Common myeloid progenitor, CD34-positive (primary cell): ENCODE results near the gene TFDP1.

Experiments
- CTCF ChIA-PET: fragments of 350-600 bp; sonication (Branson Sonifier 250); formaldehyde crosslinking; loops from one replicate; lab custom pipeline; 2021; ENCODE audit warnings: antibody characterized with exemption; lab: Charles Lee
- POLR2A ChIA-PET: fragments of 350-600 bp; sonication (Branson Sonifier 250); formaldehyde crosslinking; loops from one replicate; lab custom pipeline; 2021; ENCODE audit warnings: antibody characterized with exemption; lab: Charles Lee
- DNase-seq, 3 donors: peaks; one replicate each; pipeline versions ENCODE4 v3.0.0 to v3.0.0-alpha.2; 2013
- H3K27ac ChIP-seq, 2 experiments: 1 replicate in 1 of 2; 2 replicates in 1 of 2; pipeline ENCODE4 v1.7.0; 2013; ENCODE audit warnings: inconsistent platforms in 2 of 2, low read length in 2 of 2, mild to moderate bottlenecking in 2 of 2, low read depth in 1 of 2, moderate library complexity in 1 of 2; ENCODE audit not compliant: severe bottlenecking in 2 of 2, insufficient read depth in 1 of 2, poor library complexity in 1 of 2
- H3K27me3 ChIP-seq, 5 experiments: replicated peaks in 2 of 5; 1 replicate in 3 of 5; 2 replicates in 2 of 5; pipeline versions ENCODE4 v1.6.1 to v1.7.0; 2013; ENCODE audit warnings: low read length in 4 of 5, mild to moderate bottlenecking in 2 of 5, moderate library complexity in 2 of 5, inconsistent platforms in 1 of 5; ENCODE audit not compliant: insufficient read depth in 5 of 5, control insufficient read depth in 4 of 5
- H3K36me3 ChIP-seq, 4 experiments: 1 replicate in 2 of 4; 2 replicates in 2 of 4; pipeline versions ENCODE4 v1.6.1 to v1.7.0; 2013; ENCODE audit warnings: low read length in 3 of 4, control low read depth in 1 of 4, mild to moderate bottlenecking in 1 of 4; ENCODE audit not compliant: control insufficient read depth in 4 of 4, insufficient read depth in 4 of 4
- H3K4me1 ChIP-seq, 4 experiments: 1 replicate in 3 of 4; 2 replicates in 1 of 4; pipeline versions ENCODE4 v1.6.1 to v1.7.1; 2013; ENCODE audit warnings: low read length in 3 of 4, mild to moderate bottlenecking in 3 of 4, control low read depth in 1 of 4, inconsistent platforms in 1 of 4, moderate library complexity in 1 of 4; ENCODE audit not compliant: control insufficient read depth in 4 of 4, insufficient read depth in 4 of 4; ENCODE audit errors: control extremely low read depth in 1 of 4
- H3K4me3 ChIP-seq, 7 experiments: 1 replicate in 4 of 7; 2 replicates in 3 of 7; pipeline versions ENCODE4 v1.5.1 to v1.7.0; 2013; ENCODE audit warnings: mild to moderate bottlenecking in 7 of 7, low read length in 6 of 7, moderate library complexity in 6 of 7, inconsistent platforms in 2 of 7, low read depth in 2 of 7, control low read depth in 1 of 7; ENCODE audit not compliant: insufficient read depth in 4 of 7, control insufficient read depth in 1 of 7; ENCODE audit errors: extremely low read depth in 1 of 7
- H3K9me3 ChIP-seq, 5 experiments: 1 replicate in 4 of 5; 2 replicates in 1 of 5; pipeline versions ENCODE4 v1.6.1 to v1.7.1; 2013; ENCODE audit warnings: low read length in 4 of 5, mild to moderate bottlenecking in 2 of 5, inconsistent platforms in 1 of 5, low read depth in 1 of 5, moderate library complexity in 1 of 5; ENCODE audit not compliant: control insufficient read depth in 4 of 5, insufficient read depth in 2 of 5; ENCODE audit errors: control extremely low read depth in 1 of 5
- WGBS: methylation state at CpG from one replicate; pipeline ENCODE4 v1.1.5; 2013; ENCODE audit not compliant: insufficient coverage; 5-methylcytosine and 5-hydroxymethylcytosine counted together

TFDP1 gene

GRCh38 chr13:113653264-113654174, 69.0 kb downstream of the TFDP1 start:
- Histone ChIP-seq H3K27ac (no peak overlapping the region), H3K36me3 (no peaks in the 10 kb centered on the region), H3K27me3 (no peaks in the 10 kb centered on the region), H3K9me3 (no peaks in the 10 kb centered on the region), H3K4me1 (peaks cover 0 to 7% (median 0%) of the 10 kb centered on the region in 4 experiments), H3K4me3 (no peak overlapping the region)
- peak in 1 of 3 donors; percentile 46 for DNase-seq
- POLR2A ChIA-PET, result no interaction called here
- CTCF ChIA-PET, result interaction anchor here (0.6 kb wide), 1 partner anchor 12 kb away, joined by 3 read pairs; no protein-coding TSS in a partner anchor
- WGBS, result 75% methylated on average over 20 of the region's 24 CpGs

GRCh38 chr13:113654175-113654560, 69.6 kb downstream of the TFDP1 start:
- H3K4me3 ChIP-seq, result no peak overlapping the region
- H3K27me3 ChIP-seq, result no peaks in the 10 kb centered on the region
- DNase-seq, result no peak
- no peaks in the 10 kb centered on the region for H3K9me3 ChIP-seq
- CTCF ChIA-PET, result interaction anchor here (0.6 kb wide), 1 partner anchor 11 kb away, joined by 3 read pairs; no protein-coding TSS in a partner anchor
- H3K27ac ChIP-seq, result no peak overlapping the region
- POLR2A ChIA-PET, result no interaction called here
- H3K4me1 ChIP-seq, result peaks cover 0 to 7% (median 0%) of the 10 kb centered on the region in 4 experiments
- 80% methylated on average over 6 of the region's 9 CpGs for WGBS
- H3K36me3 ChIP-seq, result no peaks in the 10 kb centered on the region

GRCh38 chr13:113654591-113655345, 70.2 kb downstream of the TFDP1 start:
- no peaks in the 10 kb centered on the region for H3K36me3 ChIP-seq
- no peak overlapping the region for H3K4me3 ChIP-seq
- ChIA-PET POLR2A (no interaction called here), CTCF (interaction anchor here (1.2 kb wide), 1 partner anchor 11 kb away, joined by 3 read pairs; no protein-coding TSS in a partner anchor)
- DNase-seq, result no peak
- 92% methylated on average over 38 of the region's 39 CpGs for WGBS
- H3K4me1 ChIP-seq, result peaks cover 0 to 7% (median 0%) of the 10 kb centered on the region in 4 experiments
- H3K9me3 ChIP-seq, result no peaks in the 10 kb centered on the region
- H3K27ac ChIP-seq, result no peak overlapping the region
- H3K27me3 ChIP-seq, result no peaks in the 10 kb centered on the region

GRCh38 chr13:113655346-113656002, 70.9 kb downstream of the TFDP1 start:
- H3K27ac ChIP-seq, result no peak overlapping the region
- H3K4me3 ChIP-seq, result no peak overlapping the region
- peaks cover 0 to 7% (median 0%) of the 10 kb centered on the region in 4 experiments for H3K4me1 ChIP-seq
- no peak for DNase-seq
- no peaks in the 10 kb centered on the region for H3K36me3 ChIP-seq
- POLR2A ChIA-PET, result no interaction called here
- H3K9me3 ChIP-seq, result no peaks in the 10 kb centered on the region
- no peaks in the 10 kb centered on the region for H3K27me3 ChIP-seq
- 92% methylated on average over 15 of the region's 15 CpGs for WGBS
- CTCF ChIA-PET, result interaction anchor here (1.2 kb wide), 1 partner anchor 11 kb away, joined by 3 read pairs; no protein-coding TSS in a partner anchor

- CTCF ChIA-PET, result interaction anchor here (1.2 kb wide), 1 partner anchor 10 kb away, joined by 3 read pairs; no protein-coding TSS in a partner anchor
Measured at GRCh38 chr13:113656003-113656588, 71.5 kb downstream of the TFDP1 start.

GRCh38 chr13:113656831-113657671, 72.5 kb downstream of the TFDP1 start:
- Histone ChIP-seq H3K36me3 (no peaks in the 10 kb centered on the region), H3K27me3 (no peaks in the 10 kb centered on the region), H3K27ac (no peak overlapping the region), H3K9me3 (peaks cover 0 to 13% (median 4%) of the 10 kb centered on the region in 5 experiments), H3K4me3 (no peak overlapping the region), H3K4me1 (peaks cover 0 to 7% (median 0%) of the 10 kb centered on the region in 4 experiments)
- WGBS, result 89% methylated on average over 35 of the region's 42 CpGs
- DNase-seq, result no peak
- ChIA-PET CTCF (no interaction called here), POLR2A (no interaction called here)

More at GRCh38 chr13:113656003-113656588, 71.5 kb downstream of the TFDP1 start:
- DNase-seq, result no peak
- 96% methylated on average over 20 of the region's 25 CpGs for WGBS
- peaks cover 0 to 7% (median 0%) of the 10 kb centered on the region in 4 experiments for H3K4me1 ChIP-seq
- H3K27ac ChIP-seq, result no peak overlapping the region
- H3K4me3 ChIP-seq, result no peak overlapping the region
- POLR2A ChIA-PET, result no interaction called here
- no peaks in the 10 kb centered on the region for H3K27me3 ChIP-seq
- H3K36me3 ChIP-seq, result no peaks in the 10 kb centered on the region
- H3K9me3 ChIP-seq, result peaks cover 0 to 4% (median 0%) of the 10 kb centered on the region in 5 experiments
